K562 (cell line): ENCODE data around the gene DIPK1A. TPM values are rescaled to one million over a fixed set of nuclear protein-coding genes. Genes with fewer than 3 reads are reported as not detected.

Experiments used
- BCL6 ChIP-seq: fragments of 250-450 bp; sonication (Bioruptor Pico); IDR thresholded peaks from 2 replicates; pipeline ENCODE4 v1.4.0; 2020
- CREB5 ChIP-seq: fragments of 250-450 bp; sonication (Bioruptor Pico); IDR thresholded peaks from 2 replicates; pipeline ENCODE4 v1.5.0; 2020; ENCODE audit warnings: mild to moderate bottlenecking
- CTCF ChIP-seq, 3 experiments: IDR thresholded peaks in 2 of 3; conservative IDR thresholded peaks in 1 of 3; 2 replicates each; pipeline ENCODE4 v1.5.1; 2011 to 2012; ENCODE audit warnings: low read length in 3 of 3, mild to moderate bottlenecking in 3 of 3, control low read depth in 2 of 3, improper control_type of control experiment in 1 of 3, inconsistent platforms in 1 of 3, low read depth in 1 of 3, mixed read lengths in 1 of 3, moderate library complexity in 1 of 3; ENCODE audit not compliant: insufficient read depth in 2 of 3
- E4F1 ChIP-seq: fragments of 250-450 bp; sonication (Bioruptor Pico); IDR thresholded peaks from 2 replicates; pipeline ENCODE4 v1.5.0; 2021; ENCODE audit warnings: mild to moderate bottlenecking, borderline replicate concordance
- EZH2 ChIP-seq: IDR thresholded peaks from 2 replicates; pipeline ENCODE4 v1.6.1; 2012; ENCODE audit warnings: low read depth, mild to moderate bottlenecking, inconsistent platforms, low read length, borderline replicate concordance
- MAFF ChIP-seq: IDR thresholded peaks from 2 replicates; pipeline ENCODE4 v1.6.1; 2012; ENCODE audit warnings: low read length, improper control_type of control experiment
- MCM3 ChIP-seq: fragments of 450-650 bp; IDR thresholded peaks from 2 replicates; pipeline ENCODE4 v1.6.1; 2016
- NCOR1 ChIP-seq: fragments of 450-650 bp; IDR thresholded peaks from 2 replicates; pipeline ENCODE4 v1.6.1; 2016; ENCODE audit warnings: mild to moderate bottlenecking, moderate library complexity
- RAD21 ChIP-seq, 2 experiments: fragments of 250-450 bp in 1 of 2; fragments of 450-650 bp in 1 of 2; sonication (Bioruptor Pico) in 1 of 2; formaldehyde crosslinking in 1 of 2; IDR thresholded peaks in 1 of 2; conservative IDR thresholded peaks in 1 of 2; 2 replicates each; pipeline versions ENCODE4 v1.4.0 to v1.8.0; 2020 to 2022; ENCODE audit warnings: mild to moderate bottlenecking in 2 of 2, moderate library complexity in 1 of 2
- RBM25 ChIP-seq: fragments of 200-400 bp; formaldehyde crosslinking; IDR thresholded peaks from 2 replicates; pipeline ENCODE4 v1.6.1; 2018; ENCODE audit warnings: low read length, low read depth, moderate library complexity; ENCODE audit not compliant: severe bottlenecking
- SREBF1 ChIP-seq: fragments of 150-350 bp; IDR thresholded peaks from 2 replicates; pipeline ENCODE4 v1.6.1; 2014; ENCODE audit warnings: antibody characterized with exemption, low read depth, low read length, borderline replicate concordance
- SREBF2 ChIP-seq: sonication (generic); formaldehyde crosslinking; IDR thresholded peaks from 2 replicates; pipeline ENCODE4 v1.4.0; 2020; ENCODE audit warnings: mild to moderate bottlenecking, missing genetic modification reagents
- SRSF9 ChIP-seq: fragments of 200-400 bp; formaldehyde crosslinking; IDR thresholded peaks from 2 replicates; pipeline ENCODE4 v1.6.1; 2017; ENCODE audit warnings: low read depth, low read length, borderline replicate concordance
- TAF1 ChIP-seq: IDR thresholded peaks from 2 replicates; pipeline ENCODE4 v1.6.1; 2011; ENCODE audit warnings: mild to moderate bottlenecking, low read length, moderate library complexity; ENCODE audit not compliant: insufficient read depth, control insufficient read depth, severe bottlenecking; ENCODE audit errors: extremely low read depth
- ZNF133 ChIP-seq: fragments of 250-450 bp; sonication (Bioruptor Pico); IDR thresholded peaks from 2 replicates; pipeline ENCODE4 v1.4.0; 2020; ENCODE audit warnings: mild to moderate bottlenecking
- polyA plus RNA-seq, 8 experiments: library from polyadenylated mRNA; depleted of rRNA in 4 of 8; stranded (reverse) in 5 of 8; unstranded in 3 of 8; fragments of >200 nt; fragmentation: Nextera tagmentation in 2 of 8; fragmentation: Illumina TruSeq in 1 of 8; extraction: Ambion mirVana in 2 of 8; extraction: Trizol in 1 of 8; gene quantifications; 2 replicates each; pipeline versions ENCODE4 v1.2.1 to v1.2.3, GENCODE V29; 2011 to 2014; ENCODE audit warnings: inconsistent platforms in 1 of 8, missing spikeins in 1 of 8
- total RNA-seq, 7 experiments: library from RNA; depleted of rRNA in 6 of 7; stranded (reverse); fragments of >200 nt in 6 of 7; fragmentation: Illumina TruSeq in 2 of 7; extraction: Trizol in 2 of 7; gene quantifications; 2 replicates each; pipeline versions ENCODE4 v1.2.1 to v1.2.3, GENCODE V29; 2011 to 2021; ENCODE audit warnings: low replicate concordance in 1 of 7

Gene DIPK1A
- total and polyA plus RNA-seq, 9 of the 15 experiments (the other 6 are each of a cell fraction or from before 2014, with no cell fraction given) = 0.54 to 2.5 (median 1.3) TPM

GRCh38 chr1:92961131-92961895, at the start of gene DIPK1A (continued):
- TF ChIP-seq RAD21 (CRISPR knock-in tag; conservative IDR thresholded peaks at IDR 0.05 in 1 of 2, IDR thresholded peaks at IDR 0.05 in 1 of 2) (0 out of 4 replicates have a peak, but pooled peaks of 1 of the 2 experiments have one; percentile 12), SREBF1 (no peak), CREB5 (CRISPR knock-in tag) (no peak), RBM25 (no peak), BCL6 (CRISPR knock-in tag) (no peak), EZH2 (no peak), ZNF133 (CRISPR knock-in tag) (no peak), E4F1 (no peak), SRSF9 (no peak), CTCF (IDR thresholded peaks at IDR 0.05 in 2 of 3, conservative IDR thresholded peaks at IDR 0.05 in 1 of 3; ENCODE audit: insufficient read depth in 2 of 3, low read depth in 1 of 3, low read length in 3 of 3) (peak in 2 of 3 experiments; percentile 7 to 11; a peak in 1 of 6 replicates), SREBF2 (CRISPR knock-in tag) (no peak), MAFF (no peak), NCOR1 (no peak), TAF1 (peak; percentile 50), MCM3 (no peak)
